Esophagus muscularis mucosa (tissue), 4 donors: Measurements from ENCODE around the gene FDPS.

Source experiments
- EP300 ChIP-seq: sonication (generic); formaldehyde crosslinking; IDR thresholded peaks from one replicate; pipeline ENCODE4 v1.6.1; 2017; ENCODE audit warnings: antibody characterized with exemption
- POLR2AphosphoS5 ChIP-seq, 2 donors: sonication (generic); formaldehyde crosslinking; IDR thresholded peaks; one replicate each; pipeline ENCODE4 v1.6.1; 2017; ENCODE audit warnings: antibody characterized with exemption in 2 of 2
- TF ChIP-seq, protein P1 (sequence below), 3 experiments: fragments of 200-600 bp in 2 of 3; fragments of 450-650 bp in 1 of 3; sonication (generic) in 2 of 3; IDR thresholded peaks; one replicate each; pipeline ENCODE4 v1.5.1; 2017 to 2019; ENCODE audit warnings: antibody characterized with exemption in 3 of 3, mild to moderate bottlenecking in 2 of 3, moderate library complexity in 1 of 3

DNA sequence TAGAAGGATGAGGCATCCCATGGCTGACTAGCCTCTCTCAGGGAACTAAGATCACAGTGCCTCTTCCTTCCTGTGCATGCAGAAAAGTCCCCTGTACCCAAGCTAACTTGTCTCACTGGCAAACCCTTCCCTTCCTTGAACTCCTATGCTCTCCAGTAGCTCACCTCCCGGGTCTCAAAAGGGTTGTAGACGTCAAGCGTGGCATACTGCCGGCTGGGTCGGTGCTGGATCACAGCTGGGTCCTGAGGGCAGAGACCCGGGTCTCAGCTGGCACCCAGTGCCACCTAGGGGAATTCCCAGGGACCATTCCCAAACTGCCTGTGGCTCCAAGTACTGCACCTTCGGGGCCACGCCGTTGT, 47.2 kb upstream of the FDPS start:
- TF ChIP-seq, protein P1, sequence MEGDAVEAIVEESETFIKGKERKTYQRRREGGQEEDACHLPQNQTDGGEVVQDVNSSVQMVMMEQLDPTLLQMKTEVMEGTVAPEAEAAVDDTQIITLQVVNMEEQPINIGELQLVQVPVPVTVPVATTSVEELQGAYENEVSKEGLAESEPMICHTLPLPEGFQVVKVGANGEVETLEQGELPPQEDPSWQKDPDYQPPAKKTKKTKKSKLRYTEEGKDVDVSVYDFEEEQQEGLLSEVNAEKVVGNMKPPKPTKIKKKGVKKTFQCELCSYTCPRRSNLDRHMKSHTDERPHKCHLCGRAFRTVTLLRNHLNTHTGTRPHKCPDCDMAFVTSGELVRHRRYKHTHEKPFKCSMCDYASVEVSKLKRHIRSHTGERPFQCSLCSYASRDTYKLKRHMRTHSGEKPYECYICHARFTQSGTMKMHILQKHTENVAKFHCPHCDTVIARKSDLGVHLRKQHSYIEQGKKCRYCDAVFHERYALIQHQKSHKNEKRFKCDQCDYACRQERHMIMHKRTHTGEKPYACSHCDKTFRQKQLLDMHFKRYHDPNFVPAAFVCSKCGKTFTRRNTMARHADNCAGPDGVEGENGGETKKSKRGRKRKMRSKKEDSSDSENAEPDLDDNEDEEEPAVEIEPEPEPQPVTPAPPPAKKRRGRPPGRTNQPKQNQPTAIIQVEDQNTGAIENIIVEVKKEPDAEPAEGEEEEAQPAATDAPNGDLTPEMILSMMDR (IDR thresholded peaks at IDR 0.05) = no peak
- TF ChIP-seq EP300 (no peak), POLR2AphosphoS5 (IDR thresholded peaks at IDR 0.05) (no peak)
